Hematopoietic multipotent progenitor cell (in vitro differentiated cells): Measurements from ENCODE around the gene COL18A1. TPM values are rescaled to one million over a fixed set of nuclear protein-coding genes. Genes with fewer than 3 reads are reported as not detected.
"Not testable (repeated sequence)": the region's sequence is repeated elsewhere in the genome, so short reads cannot be mapped to it uniquely, and the experiment has no call there.

Source experiments
- DNase-seq, 3 donors: peaks; one replicate each; pipeline ENCODE4 v3.0.0-alpha.2; 2011 to 2015; ENCODE audit warnings: low read depth in 2 of 3, low spot score in 2 of 3
- total RNA-seq: library from RNA; depleted of rRNA; stranded (reverse); fragments of >200 nt; gene quantifications from one replicate; pipeline ENCODE4 v1.2.3, GENCODE V29; 2012

COL18A1 gene
- total RNA-seq, 1 donor = 12.9 TPM

DNA sequence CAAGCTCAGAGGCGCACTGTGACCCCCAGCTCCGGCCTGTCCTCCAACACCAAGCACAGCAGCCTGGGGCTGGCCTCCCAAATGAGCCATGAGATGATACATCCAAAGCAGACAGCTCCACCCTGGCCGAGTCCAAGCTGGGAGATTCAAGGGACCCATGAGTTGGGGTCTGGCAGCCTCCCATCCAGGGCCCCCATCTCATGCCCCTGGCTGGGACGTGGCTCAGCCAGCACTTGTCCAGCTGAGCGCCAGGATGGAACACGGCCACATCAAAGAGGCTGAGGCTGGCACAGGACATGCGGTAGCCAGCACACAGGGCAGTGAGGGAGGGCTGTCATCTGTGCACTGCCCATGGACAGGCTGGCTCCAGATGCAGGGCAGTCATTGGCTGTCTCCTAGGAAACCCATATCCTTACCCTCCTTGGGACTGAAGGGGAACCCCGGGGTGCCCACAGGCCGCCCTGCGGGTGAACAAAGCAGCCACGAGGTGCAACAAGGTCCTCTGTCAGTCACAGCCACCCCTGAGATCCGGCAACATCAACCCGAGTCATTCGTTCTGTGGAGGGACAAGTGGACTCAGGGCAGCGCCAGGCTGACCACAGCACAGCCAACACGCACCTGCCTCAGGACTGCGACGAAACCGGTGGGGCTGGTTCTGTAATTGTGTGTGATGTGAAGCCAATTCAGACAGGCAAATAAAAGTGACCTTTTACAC is 108.2 kb downstream of the COL18A1 start:
- DNase-seq = no peak

DNA sequence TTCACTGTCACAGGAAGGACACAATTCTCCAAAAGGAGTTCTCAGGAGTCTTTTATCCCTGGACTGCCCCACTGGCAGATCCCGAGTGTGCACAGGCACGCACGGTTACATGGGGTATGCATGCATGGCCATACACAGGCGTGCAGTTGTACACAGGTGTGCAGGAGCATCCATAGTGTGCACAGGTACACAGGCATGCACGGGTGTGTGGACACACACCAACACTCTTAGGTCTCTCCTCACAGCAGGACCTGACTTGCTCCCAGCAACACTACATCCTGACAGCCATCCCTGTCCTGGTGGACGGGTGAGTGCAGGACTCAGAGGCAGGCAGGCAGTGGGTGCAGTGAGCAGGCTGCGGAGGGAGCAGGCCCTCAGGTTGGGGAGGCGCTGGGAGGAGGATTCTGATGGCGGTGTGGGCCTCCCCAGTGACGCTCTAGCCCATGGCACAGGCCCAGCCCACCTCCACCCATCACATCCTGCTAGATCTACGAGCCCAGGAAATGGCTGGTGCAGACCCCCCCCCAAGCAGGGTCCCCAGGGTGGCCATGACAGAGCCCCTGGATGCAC is 108.9 kb downstream of the COL18A1 start:
- no peak for DNase-seq

DNA sequence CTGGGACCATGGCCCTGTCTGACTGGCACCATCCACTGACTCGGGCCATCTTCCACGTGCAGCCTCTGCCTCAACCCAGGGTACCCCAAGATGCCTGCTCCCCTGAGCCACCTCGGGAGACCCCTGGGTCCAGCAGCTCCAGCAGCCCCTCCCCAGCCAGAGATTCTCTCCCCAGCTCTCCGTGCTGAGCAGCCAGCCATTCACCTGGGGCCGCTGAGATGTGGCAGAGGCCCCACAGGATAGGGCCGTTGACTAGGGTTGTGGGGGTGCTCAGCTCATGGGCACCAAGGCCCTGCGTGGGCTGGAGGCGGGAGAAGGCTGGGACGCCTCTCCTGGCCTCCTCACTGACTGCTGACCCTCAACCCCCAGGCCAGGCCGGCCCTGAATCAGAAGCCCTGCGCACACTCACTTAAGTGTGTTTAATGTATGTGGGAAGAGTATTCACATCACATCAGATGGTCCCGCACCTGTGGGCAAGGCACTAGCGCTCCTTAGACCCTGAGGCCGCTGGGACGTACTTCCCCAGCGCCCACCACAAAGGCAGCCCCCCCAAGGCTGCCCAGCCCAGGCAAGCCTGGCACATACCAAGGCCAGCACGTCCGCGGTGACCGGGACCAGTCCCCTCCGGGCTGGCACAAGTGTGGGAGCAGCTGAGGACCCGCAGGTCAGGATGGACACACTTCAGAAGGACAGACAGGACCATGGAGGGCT is 109.5 kb downstream of the COL18A1 start:
- no peak for DNase-seq

DNA sequence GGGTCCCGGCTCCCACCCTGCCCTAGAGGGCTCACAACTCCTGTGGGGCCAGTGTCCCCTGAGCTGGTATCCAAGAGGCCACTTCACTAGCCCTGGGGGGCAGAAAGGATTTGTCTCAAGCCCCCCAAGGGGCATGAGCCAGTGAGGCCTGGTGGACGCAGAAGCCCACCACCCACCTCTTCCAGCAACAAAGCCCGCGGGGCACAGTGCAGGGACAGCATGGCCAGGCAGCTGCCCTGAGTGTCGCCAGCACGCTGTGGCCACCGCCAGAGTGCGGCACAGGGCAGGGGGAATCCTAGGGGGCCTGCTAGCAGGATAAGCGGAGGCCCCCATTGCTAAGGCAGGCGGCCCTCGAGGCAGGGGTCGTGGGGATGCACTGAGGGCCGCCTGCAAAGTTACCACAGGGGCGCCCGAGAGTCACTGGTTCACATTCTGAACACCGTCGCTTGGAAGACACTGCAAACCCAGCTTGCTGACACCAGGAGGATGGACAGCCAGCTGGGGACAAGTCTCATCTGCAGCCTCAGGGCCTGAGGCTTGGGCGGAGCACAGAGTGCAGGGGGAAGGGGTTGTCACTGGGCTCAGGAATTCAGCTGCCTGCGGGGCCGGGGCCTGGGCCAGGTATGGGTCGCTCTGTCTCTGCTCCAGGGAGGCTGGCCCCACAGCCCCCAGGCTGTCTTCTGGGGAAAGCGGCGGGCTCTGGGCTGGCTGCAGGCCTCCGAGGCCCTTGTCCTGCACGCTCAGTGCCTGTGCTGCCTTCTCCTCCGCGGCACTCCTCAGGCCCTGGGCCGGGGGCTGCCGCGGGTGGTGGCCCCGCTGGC is 110.5 kb downstream of the COL18A1 start:
- no peak for DNase-seq

DNA sequence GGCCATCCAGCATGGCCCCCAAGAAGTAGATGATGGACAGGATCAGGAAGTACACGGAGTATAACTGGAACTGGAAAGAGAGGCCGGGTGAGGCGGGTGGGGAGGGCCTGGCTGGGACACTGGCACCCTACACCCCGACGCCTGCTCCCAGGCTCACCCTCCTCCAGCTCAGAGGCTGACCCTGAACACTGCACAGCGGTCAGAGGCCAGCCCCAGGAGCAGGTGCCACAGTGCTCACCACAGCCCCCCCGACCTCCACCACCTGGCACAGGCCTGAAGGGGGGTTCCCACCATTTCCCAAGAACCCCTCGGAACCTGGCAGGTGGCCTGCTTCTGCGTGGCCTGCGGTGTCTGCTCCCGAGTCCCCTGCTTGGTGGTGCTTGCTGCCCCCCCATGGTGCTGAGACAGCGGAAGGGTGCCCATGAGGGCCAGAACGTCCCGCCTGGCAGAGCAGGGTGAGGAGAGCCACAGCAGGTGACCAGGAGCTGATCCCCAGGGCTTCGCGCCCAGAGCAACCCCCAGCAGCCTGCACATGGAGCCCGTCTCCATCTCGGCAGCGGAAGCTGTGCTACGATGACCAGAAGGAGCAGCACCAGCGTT is 111.2 kb downstream of the COL18A1 start:
- no peak for DNase-seq

DNA sequence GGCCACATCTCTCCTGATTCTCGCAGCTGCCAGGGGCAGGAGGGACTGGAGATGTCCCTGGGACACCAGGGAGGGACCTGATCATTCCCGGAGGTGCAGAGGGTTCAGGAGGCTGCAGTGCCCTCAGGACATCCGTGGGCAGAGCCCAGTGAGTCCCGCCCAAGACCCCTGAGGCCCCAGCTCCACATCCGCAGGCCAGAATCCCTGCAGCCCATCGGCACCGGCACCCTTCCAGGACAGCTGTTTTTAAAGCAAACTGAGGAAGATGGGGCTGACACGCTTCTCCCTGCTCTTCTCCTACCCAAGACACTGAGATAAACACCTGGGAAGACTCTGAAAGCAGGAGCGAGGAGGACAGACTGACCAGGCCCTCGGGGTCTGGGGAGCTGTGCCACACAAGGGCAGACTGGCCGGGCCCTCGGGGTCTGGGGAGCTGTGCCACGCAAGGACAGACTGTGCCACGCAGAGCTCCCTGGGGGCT is 111.7 kb downstream of the COL18A1 start:
- DNase-seq = no peak

DNA sequence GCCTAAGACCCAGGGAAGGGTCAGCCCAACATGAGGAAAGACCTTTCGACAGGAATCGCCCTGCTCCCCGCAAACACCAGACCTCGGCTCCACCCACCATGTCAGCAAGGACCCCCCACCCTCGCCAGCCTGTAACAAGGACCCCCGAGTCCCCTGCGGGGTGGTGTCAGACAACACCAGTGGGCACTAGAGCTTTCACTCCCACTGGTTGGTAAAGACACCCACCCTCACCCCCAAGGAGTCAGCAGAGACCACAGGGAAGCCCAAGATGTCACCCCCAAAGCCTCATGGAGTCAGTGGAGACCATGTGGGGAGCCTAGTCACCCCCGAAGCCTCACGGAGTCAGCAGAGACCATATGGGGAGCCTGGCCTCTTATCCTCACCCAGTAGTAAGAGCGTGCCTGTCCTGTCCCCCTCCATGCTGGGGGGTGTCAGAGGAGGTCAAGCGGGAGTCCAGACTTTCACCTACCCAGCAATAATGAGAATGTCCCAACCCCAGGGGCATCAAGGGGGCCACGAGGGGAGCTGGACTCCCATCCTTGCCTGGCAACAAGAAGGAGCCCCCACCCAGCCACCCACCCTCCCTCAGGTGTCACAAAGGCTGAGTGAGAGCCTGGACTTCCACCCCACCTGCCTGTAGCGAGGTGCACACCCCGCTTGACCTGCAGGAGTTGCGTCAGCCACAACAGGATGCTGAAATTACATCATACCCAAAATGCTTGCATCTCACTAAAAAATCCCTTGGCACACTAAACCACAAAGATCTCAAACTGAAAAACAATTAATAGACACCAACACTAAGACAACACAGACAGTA is 112.5 kb downstream of the COL18A1 start:
- DNase-seq = no peak

DNA sequence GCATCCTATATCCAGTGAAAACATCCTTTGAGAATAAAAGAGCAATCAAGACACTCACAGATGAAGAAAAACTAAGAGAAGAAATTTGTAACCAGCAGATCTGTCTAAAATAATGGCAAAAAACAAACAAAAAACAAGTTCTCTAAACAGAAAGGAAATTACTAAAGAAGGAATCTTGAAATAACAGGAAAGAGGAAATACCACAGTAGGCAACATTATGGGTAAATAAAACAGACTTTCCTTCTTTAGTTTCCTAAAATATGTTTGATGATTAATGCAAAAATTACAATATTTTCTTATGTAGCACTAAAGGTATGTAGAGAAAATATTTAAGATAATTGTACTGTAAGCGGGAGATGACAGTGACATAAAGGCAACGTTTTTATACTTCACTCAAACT is 113.8 kb downstream of the COL18A1 start:
- DNase-seq = no peak

DNA sequence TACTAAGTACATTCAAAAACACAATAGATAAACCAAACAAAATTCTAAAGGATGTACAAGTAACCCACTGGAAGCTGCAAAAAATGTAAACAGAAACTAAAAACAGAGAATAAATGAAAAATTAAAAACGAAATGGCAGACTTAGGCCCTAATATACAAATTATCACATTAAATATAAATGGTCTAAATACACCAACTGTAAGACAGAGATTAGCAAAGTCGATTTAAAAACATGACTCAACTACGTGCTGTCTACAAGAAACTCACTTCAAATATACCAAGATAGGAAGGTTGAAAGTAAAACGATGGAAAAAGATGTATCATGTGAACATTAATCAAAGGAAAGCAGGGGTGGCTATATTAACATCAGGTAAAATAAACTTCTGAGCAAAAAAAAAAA is 114.2 kb downstream of the COL18A1 start:
- DNase-seq = no peak

DNA sequence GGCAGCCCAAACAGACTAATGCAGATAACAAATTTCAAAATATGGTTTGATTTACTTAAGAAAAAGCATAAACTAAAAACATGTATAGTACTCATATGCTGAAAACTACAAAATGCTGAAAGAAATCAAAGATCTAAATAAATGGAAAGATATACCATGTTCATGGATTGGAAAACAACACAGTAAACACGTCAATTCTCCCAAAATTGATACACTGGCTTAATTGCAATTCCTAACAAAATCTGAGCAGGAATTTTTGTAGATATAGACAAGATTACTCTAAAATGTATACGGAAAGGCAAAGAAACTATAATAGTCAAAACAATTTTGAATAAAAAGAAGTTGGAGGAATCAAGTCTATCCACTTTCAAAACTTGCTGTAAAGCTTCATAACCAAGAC is 116.3 kb downstream of the COL18A1 start:
- DNase-seq = no peak

DNA sequence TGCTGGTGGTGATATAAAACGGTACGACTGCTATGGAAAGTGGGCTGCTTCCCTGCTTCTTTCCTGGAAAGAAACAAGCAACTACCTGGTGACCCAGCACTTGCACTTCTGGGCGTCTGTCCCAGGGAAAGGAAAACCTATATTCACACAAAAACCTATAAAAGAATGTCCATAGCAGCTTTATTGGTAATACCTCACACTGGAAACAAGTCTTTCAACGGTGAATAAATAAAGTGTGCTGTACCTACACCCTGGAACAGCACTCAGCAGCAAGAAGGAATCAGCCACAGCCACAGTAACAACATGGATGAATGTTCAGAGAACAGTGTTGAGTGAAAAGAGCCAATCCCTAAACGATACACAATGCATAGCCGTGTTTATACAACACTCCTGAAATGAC is 117.4 kb downstream of the COL18A1 start:
- DNase-seq = no peak

DNA sequence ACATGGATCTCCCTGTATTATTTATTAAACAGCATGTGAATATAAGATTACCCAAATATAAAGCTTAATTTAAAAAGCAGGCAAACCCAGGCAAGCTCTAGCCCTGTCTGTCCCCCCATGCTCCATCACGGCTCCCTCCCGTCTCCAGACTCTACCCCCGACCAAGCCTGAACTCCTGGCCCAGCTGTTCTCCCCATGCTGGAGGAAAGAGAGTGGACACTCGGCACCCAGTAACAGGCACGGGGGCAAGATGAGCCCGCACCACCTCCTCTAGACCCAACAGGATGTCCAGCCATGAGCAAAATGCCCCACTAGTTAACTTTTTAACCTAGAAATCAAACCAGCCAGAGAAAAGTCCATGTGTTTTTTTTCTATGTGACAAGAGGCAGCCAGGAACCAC is 118.0 kb downstream of the COL18A1 start:
- no peak for DNase-seq

DNA sequence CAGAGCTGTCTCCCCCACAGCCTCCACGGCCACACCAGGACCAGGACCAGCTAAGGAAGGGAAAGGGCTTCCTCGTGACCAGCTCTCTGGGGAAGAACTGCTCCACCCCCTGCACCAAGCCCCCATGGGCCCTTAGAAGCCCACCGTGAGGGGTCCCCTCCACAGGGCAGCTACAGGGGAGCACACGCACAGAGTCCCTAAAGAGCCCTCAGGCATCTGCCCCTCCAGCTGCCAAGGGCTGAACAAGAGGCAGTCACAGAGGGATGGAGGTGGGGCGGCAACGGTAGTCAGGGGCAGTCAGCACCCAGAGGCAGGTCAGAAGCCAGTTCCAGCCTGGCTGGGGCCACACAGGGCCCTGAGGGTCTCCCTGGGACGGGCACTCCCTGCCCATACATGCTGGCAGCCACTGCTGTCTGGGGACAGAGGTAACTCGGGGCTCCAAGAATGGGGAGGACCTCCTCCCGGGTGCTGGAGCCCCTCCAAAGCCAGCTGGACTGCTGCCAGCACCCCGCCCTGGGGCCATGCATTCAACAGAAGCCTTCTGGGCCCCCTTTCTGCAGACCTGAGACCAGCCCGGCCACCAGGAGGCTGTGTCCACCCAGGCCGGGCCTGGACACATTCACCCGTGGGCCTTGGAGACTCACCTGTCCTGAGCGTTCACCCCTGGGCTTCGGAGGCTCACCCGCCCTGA is 118.6 kb downstream of the COL18A1 start:
- DNase-seq = no peak

DNA sequence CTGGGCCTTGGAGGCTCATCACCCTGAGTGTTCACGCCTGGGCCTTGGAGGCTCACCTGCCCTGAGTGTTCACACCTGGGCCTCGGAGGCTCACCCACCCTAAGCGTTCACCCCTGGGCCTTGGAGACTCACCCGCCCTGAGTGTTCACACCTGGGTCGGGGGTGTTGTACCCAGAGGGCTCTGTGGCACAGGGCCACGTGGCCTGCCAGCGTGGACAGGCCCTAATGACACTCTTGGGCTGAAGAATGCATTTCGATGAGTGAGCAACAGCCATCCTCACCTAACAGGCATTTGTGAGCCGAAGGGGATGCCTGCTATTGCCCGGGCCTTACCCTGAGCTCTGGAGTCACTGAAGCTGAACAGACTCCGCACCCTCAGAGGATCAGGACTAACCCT is 119.8 kb downstream of the COL18A1 start:
- DNase-seq = no peak

DNA sequence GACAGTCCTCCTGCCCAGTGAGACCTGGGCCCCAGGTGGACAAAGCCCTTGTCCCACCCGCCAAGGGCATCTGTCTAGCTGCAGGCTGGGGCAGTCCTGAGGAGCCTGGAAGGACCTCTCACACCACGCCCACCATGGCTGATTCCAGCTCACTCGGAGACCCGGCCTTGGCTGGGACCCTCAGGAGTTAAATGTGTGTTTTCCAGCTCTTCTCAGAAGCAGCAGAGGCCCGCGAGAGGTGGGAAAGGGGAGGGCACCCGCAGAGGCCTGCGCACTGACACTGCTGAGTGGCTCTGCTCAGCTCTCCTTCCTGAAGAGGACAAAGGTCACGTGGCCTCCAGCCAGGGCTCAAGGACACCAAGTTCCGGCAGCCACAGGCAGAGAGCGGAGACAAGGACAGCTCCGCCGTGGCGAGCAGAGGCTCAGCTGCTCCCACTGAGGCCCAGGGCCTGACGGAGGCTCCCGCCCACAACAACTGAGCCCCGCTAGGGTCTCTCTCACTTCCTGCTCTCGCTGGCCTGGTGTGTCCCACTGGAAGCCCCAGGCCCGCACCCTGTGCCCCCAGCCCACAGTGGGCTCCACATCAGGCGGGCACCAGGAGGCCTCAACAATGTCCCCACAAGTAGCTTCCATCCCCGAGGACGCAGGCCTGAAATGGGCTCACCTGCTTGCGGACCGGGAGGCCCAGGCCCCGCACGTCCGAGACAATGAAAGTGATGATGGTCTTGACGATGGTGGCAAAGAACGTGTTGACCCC is 120.4 kb downstream of the COL18A1 start:
- no peak for DNase-seq

DNA sequence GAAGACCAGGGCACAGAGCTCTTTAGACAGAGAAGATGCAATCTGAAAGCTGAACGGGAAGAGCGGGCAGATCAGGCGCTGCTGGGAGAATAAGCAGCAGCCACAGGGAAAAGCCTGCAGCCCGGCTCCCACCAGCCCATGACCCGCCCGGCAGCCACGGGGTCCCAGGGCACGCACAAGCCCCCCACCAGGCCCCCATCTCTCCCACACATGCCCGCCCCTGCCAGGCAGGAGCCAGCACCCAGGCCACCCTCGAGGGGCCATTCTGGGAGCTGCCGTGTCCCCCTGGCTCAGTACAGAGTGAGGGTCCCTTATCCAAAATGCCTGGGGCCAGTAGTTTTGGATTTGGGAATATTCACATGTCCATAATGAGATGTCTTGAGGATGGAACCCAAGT is 120.9 kb downstream of the COL18A1 start:
- no peak for DNase-seq

DNA sequence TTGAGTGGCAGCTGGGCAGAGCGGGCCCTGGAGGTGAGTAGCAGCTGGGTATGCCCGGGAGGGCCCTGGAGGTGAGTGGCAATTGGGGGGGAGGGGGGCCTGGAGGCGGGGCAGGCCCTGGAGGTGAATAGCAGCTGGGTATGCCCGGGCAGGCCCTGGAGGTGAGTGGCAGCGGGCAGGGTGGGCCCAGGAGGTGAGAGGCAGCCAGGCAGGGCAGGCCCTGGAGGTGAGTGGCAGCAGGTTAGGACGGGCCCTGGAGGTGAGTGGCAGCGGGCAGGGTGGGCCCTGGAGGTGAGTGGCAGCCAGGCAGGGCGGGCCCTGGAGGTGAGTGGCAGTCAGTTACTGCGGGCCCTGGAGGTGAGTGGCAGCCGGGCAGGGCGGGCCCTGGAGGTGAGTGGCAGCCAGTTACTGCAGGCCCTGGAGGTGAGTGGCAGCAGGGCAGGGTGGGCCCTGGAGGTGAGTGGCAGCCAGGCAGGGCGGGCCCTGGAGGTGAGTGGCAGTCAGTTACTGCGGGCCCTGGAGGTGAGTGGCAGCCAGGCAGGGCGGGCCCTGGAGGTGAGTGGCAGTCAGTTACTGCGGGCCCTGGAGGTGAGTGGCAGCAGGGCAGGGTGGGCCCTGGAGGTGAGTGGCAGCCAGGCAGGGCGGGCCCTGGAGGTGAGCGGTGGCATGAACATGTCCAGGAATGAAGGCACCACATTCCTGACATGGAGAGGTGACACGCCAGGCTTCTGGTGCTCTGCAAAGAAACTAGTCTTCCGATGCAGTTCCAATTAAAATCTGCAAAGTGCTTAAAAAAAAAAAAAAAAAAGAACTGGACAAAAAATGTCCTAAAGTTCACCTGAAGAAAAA is 122.4 kb downstream of the COL18A1 start:
- not testable (repeated sequence) for DNase-seq
